Measurements from ENCODE around the gene LRP1.
A peak's percentile ranks its signal among the peaks of the same experiment; 100 is the strongest.

LRP1 gene

GRCh38 chr12:57127726-57128518, at the start of gene LRP1:
TSS of gene LRP1 (plus strand) at chr12:57128483. CDS start at chr12:57128965, 482 bp downstream.
- DNase-seq: peak; percentile 79

- peak; percentile 100 for DNase-seq
Observed at GRCh38 chr12:57078519-57079404, 49.5 kb upstream of the LRP1 start, which contains the start of gene NEMP1. TSS of gene NEMP1 (minus strand) at chr12:57078791. CDS start at chr12:57078745, 46 bp downstream.

DNA sequence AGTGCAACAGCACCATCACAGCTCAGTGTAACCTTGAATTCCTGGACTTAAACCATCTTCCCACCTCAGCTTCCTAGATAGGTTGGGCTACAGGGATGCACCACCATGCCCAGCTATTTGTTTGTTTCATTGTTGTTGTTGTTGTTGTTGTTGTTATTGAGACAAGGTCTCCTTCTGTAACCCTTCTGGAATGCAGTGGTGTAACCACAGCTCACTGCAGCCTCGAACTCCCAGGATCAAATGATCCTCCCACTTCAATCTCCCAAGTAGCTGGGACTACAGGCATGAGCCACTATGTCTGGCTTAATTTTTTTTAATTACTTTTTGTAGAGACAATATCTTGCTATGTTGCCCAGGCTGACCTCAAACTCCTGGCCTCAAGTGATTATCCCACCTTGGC, 48.5 kb upstream of the LRP1 start:
- no peak for DNase-seq

- DNase-seq: no peak
Observed at GRCh38 chr12:57080855-57081254, 47.4 kb upstream of the LRP1 start.

GRCh38 chr12:57085999-57086492, 42.2 kb upstream of the LRP1 start:
- DNase-seq: no peak

- DNase-seq: peak; percentile 79
Observed at GRCh38 chr12:57086493-57087009, 41.7 kb upstream of the LRP1 start.

- DNase-seq: peak; percentile 81
Observed at GRCh38 chr12:57087010-57087690, 41.1 kb upstream of the LRP1 start.

DNA sequence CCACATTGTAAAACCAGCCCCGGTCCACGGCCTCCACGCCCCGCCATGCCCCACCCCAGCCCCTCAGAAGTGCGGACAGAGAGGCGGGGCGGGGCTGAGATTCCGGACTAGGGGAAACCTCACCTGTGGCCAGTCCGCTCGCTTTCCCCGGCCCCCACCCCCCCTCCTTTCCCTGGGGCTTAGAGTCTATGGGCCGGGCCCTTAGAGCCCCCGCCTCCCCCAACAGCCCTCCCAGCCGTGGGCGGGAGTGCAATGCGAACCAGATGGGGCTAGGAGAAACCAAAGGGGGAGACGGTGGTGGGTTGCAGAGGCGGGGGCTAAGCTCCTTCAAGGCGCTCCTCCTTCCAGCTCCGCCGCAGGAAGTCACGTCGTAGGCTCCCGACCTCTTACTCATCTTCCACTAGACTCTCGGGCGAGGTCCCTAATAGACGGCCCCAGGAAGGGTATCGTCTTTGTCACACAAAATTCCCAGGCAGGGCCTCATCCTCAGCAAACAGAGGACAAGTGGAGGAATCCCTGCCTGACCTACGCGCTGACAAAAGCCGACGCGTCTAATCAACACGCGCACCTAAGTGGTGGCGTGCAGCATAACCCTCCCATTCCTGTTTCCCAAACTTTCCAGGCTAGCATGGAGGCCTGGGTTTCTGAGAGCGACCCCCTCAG, 40.5 kb upstream of the LRP1 start:
- peak; percentile 92 for DNase-seq

DNA sequence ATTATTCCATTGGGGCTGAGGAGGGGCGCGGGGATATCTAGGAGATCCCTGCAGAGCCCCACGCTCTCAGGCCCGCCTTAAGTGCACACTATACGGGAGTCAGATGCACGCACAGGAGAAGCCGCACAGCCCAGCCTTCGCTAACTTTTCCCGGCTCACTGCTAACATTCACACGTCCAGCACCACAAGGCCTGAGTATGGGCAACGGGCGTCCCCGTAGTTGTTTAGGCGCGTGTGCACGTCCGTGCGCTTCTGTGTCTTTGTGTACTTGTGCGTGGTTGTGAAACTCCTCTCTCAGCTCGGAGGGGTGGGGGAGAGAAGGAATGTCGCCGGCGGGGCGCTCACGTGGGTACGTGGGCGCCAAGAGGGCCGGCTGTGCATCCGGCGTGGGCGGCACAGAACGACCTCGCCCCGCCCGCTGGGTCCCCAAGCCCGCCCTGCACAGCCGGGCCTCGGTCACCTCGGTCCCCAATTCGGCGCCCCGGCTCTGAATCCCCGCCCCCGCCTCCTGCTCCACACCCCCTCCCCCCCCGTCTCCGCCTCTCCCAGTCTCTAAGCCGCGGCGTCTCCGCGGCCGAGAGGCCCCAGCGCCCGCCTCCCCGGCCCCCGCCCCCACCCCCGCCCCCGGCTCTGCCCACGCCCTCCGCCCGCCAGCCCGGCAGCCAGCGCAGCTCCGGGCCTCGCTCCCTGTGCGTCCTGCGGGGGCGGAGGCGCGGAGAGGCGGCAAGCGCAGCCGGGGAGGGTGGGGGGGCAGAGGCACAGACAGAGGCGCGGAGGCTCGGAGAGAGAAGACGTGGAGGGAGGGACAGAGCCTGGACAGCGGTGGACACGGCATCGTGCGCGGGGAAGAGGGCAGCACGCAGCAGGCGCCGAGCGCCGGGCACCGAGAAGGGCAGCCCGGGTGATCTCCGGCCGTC, 39.7 kb upstream of the LRP1 start, which contains the start of gene NAB2:
NAB2 (plus strand) TSS at position 761 of the 917 bp plus-strand sequence. CDS start 158 bp downstream, outside the sequence.
- peak; percentile 91 for DNase-seq

DNA sequence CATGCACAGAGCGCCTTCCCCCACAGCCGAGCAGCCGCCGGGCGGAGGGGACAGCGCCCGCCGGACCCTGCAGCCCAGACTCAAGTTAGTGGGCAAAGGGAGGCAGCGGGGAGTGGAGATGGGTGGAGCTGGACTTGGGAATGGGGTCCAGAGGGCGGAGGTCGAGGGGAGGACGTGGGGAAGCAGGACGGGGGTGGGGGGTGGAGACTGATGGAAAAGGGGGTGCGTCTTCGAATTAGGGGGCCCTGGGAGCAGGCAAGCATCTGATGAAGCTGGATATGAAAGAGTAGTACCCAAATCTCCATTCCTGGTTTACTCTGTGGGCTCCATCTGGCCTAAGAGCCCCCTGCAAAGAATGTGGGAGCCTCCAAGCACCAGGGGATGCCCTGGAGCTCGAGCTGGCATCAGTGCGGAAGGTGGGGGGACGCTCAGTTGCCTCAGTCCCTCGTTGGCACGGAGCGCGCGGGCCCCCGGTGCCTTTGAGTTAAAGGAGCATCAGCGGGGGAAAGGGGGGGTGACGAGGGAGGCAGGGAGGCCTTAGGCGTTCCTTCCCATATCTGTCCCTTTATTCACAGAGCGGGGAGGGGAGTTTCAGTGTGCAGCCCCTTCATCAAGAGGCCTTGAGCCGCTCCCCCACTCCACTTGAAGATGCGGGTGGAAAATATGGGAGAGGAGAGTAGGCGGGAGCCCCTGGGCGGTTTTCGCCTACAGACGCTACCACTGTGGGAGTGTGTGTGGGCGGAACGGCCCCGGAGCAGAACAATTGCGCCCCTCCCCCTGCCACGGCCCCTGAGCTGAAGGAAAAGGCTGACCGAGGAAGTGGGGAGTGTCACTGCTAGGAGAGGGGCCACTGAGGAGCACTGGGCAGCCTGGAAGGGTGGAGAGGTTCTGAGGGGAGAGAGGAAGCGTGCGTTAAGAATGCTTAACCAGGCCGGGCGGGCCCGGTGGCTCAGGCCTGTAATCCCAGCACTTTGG, 38.7 kb upstream of the LRP1 start:
- peak; percentile 21 for DNase-seq

GRCh38 chr12:57090490-57090889, 37.8 kb upstream of the LRP1 start:
- DNase-seq: no peak

DNA sequence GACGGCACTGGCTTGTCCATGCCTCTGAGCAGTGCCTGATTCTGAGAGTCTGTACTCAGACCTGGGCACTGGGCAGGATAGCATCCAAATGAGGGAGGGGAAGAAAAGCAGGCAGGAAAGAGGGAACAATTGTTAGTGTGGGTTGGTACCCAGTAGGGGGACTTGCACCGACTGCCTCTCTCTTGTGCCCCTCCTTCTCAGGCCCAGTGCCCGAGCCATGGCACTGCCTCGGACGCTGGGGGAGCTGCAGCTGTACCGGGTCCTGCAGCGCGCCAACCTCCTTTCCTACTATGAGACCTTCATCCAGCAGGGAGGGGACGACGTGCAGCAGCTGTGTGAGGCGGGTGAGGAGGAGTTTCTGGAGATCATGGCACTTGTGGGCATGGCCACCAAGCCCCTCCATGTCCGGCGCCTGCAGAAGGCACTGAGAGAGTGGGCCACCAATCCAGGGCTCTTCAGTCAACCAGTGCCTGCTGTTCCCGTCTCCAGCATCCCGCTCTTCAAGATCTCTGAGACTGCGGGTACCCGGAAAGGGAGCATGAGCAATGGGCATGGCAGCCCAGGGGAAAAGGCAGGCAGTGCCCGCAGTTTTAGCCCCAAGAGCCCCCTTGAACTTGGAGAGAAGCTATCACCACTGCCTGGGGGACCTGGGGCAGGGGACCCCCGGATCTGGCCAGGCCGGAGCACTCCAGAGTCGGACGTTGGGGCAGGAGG, 37.2 kb upstream of the LRP1 start:
- DNase-seq: no peak

GRCh38 chr12:57091638-57092528, 36.4 kb upstream of the LRP1 start:
- no peak for DNase-seq

DNA sequence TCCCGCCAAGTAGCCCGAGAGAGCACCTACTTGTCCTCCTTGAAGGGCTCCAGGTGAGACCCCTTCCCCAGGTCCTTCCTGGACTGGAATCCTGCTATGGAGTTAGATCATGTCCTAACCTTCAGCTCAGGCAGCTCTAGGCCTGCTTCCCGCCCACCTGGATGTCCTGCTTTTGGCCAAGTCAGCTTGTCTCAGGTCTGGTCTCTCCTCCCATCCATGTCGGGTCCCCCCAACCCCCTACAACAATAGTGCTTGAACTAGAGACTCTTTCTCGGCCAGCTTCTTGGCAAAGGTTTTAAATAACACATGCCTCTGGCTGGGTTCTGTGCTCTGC, 35.8 kb upstream of the LRP1 start:
- DNase-seq: no peak

DNA sequence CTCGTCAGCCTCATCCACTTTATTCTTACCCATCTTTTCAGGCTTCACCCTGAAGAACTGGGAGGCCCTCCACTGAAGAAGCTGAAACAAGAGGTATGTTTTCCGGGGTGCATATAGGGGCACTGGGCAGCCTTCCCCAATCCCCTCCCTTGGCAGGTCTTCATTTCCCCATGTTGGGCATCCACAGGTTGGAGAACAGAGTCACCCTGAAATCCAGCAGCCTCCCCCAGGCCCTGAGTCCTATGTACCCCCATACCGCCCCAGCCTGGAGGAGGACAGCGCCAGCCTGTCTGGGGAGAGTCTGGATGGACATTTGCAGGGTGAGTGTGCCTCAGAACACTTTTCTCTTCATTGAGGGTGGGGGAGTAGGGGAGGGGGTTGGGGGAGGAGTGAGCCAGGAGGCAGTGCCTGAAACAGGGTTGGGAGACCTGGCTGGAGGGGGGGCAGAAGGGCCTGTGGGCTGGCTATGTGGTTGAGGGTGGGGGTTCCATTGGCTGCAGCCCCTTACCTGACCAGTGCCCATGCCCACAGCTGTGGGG, 35.3 kb upstream of the LRP1 start:
- no peak for DNase-seq

- no peak for DNase-seq
Observed at GRCh38 chr12:57093415-57094207, 34.7 kb upstream of the LRP1 start.

All from NCI-H2171 treated with DMSO at 0.1 percent for 48 hours (cell line).